Smooth muscle cell (in vitro differentiated cells): ENCODE results near the gene PPP2R3A. TPM values are rescaled to one million over a fixed set of nuclear protein-coding genes. Genes with fewer than 3 reads are reported as not detected.
"Not testable (repeated sequence)": the region's sequence is repeated elsewhere in the genome, so short reads cannot be mapped to it uniquely, and the experiment has no call there.

ENCODE experiments used
- DNase-seq: peaks from one replicate; lab custom pipeline; 2025; ENCODE audit not compliant: unreplicated experiment; lab: John Stamatoyannopoulos, UW
- H2AFZ ChIP-seq: fragments of 200-600 bp; sonication (generic); 2 replicates; pipeline ENCODE4 v1.6.0; 2016; ENCODE audit warnings: antibody characterized with exemption, low read depth, mild to moderate bottlenecking
- H3F3A ChIP-seq: fragments of 200-600 bp; sonication (generic); 2 replicates; pipeline ENCODE4 v1.6.0; 2017; ENCODE audit warnings: antibody characterized with exemption, low read depth
- H3K27ac ChIP-seq: fragments of 200-600 bp; sonication (generic); 2 replicates; pipeline ENCODE4 v1.5.1; 2016; ENCODE audit warnings: low read depth, mild to moderate bottlenecking
- H3K27me3 ChIP-seq: fragments of 200-600 bp; sonication (generic); 2 replicates; pipeline ENCODE4 v1.6.1; 2016; ENCODE audit warnings: low read depth, mild to moderate bottlenecking
- H3K36me3 ChIP-seq: fragments of 200-600 bp; sonication (generic); 2 replicates; pipeline ENCODE4 v1.5.1; 2016; ENCODE audit warnings: low read depth
- H3K4me1 ChIP-seq: fragments of 200-600 bp; sonication (generic); 2 replicates; pipeline ENCODE4 v1.5.1; 2016; ENCODE audit warnings: low read depth
- H3K4me2 ChIP-seq: fragments of 200-600 bp; sonication (generic); 2 replicates; pipeline ENCODE4 v1.6.0; 2016; ENCODE audit warnings: mild to moderate bottlenecking
- H3K4me3 ChIP-seq: fragments of 200-600 bp; sonication (generic); 2 replicates; pipeline ENCODE4 v1.5.1; 2016; ENCODE audit warnings: mild to moderate bottlenecking
- H3K79me2 ChIP-seq: fragments of 200-600 bp; sonication (generic); 2 replicates; pipeline ENCODE4 v1.6.0; 2016; ENCODE audit warnings: low read depth, mild to moderate bottlenecking
- H3K9ac ChIP-seq: fragments of 200-600 bp; sonication (generic); 2 replicates; pipeline ENCODE4 v1.6.0; 2016; ENCODE audit warnings: low read depth
- H3K9me3 ChIP-seq: fragments of 200-600 bp; sonication (generic); replicated peaks from 2 replicates; pipeline ENCODE4 v1.5.1; 2016; ENCODE audit warnings: low read depth
- H4K20me1 ChIP-seq: fragments of 200-600 bp; sonication (generic); 2 replicates; pipeline ENCODE4 v1.6.0; 2016; ENCODE audit warnings: low read depth
- CTCF ChIP-seq: fragments of 200-600 bp; sonication (generic); IDR thresholded peaks from 2 replicates; pipeline ENCODE4 v1.5.1; 2017; ENCODE audit warnings: borderline replicate concordance, mild to moderate bottlenecking, antibody characterized with exemption; ENCODE audit not compliant: insufficient read depth, poor library complexity, severe bottlenecking
- WGBS: methylation state at CpG from one replicate; pipeline ENCODE4 v1.1.7; 2016; ENCODE audit warnings: low lambda C conversion rate; 5-methylcytosine and 5-hydroxymethylcytosine counted together
- polyA plus RNA-seq: library from polyadenylated mRNA; unstranded; fragments of >200 nt; fragmentation: Nextera tagmentation; extraction: Ambion mirVana; gene quantifications from 2 replicates; pipeline ENCODE4 v1.2.1, GENCODE V29; 2016
- total RNA-seq: library from RNA; depleted of rRNA; stranded (reverse); fragments of >200 nt; gene quantifications from 2 replicates; pipeline ENCODE4 v1.2.3, GENCODE V29; 2014

The PPP2R3A gene
- total and polyA plus RNA-seq, 2 experiments from 2014 or later: 8.0 to 24.7 TPM

- TF ChIP-seq CTCF: no peak
- Histone ChIP-seq H3F3A (no peaks in the 10 kb centered on the region), H3K4me1 (no peaks in the 10 kb centered on the region), H3K27me3 (no peaks in the 10 kb centered on the region), H3K36me3 (peaks cover 13% of the 10 kb centered on the region), H4K20me1 (no peaks in the 10 kb centered on the region), H3K27ac (no peak overlapping the region), H3K4me2 (no peak overlapping the region), H3K9me3 (no peaks in the 10 kb centered on the region), H2AFZ (no peak overlapping the region), H3K79me2 (no peaks in the 10 kb centered on the region), H3K4me3 (no peak overlapping the region), H3K9ac (no peak overlapping the region)
- WGBS: 100% methylated on average over 2 of the region's 2 CpGs
- no peak for DNase-seq
These were observed 148.9 kb downstream of the PPP2R3A start for GRCh38 chr3:136114421-136114820.

- WGBS: 97% methylated on average over 1 of the region's 1 CpG
- not testable (repeated sequence) for H3K36me3 ChIP-seq, H3K27ac ChIP-seq, H3K4me3 ChIP-seq, H3K9ac ChIP-seq, H3K4me2 ChIP-seq, H3K4me1 ChIP-seq, H2AFZ ChIP-seq, H3K9me3 ChIP-seq, H3K79me2 ChIP-seq, H3F3A ChIP-seq, H3K27me3 ChIP-seq, DNase-seq, H4K20me1 ChIP-seq
These were observed 153.8 kb downstream of the PPP2R3A start for GRCh38 chr3:136119332-136119731.

- H3K79me2 ChIP-seq, H3F3A ChIP-seq, H3K27ac ChIP-seq, H3K4me1 ChIP-seq, H3K9ac ChIP-seq, H3K9me3 ChIP-seq, H3K4me3 ChIP-seq, H4K20me1 ChIP-seq, H3K36me3 ChIP-seq, H3K27me3 ChIP-seq, H3K4me2 ChIP-seq, DNase-seq, H2AFZ ChIP-seq: not testable (repeated sequence)
- 95% methylated on average over 5 of the region's 5 CpGs for WGBS
These were observed 154.3 kb downstream of the PPP2R3A start for GRCh38 chr3:136119783-136120182.

GRCh38 chr3:136120373-136121348 is 155.1 kb downstream of the PPP2R3A start:
- no peak overlapping the region for H3K4me3 ChIP-seq

More at GRCh38 chr3:136120373-136121348, 155.1 kb downstream of the PPP2R3A start:
- Histone ChIP-seq H3K9me3 (no peaks in the 10 kb centered on the region), H4K20me1 (no peaks in the 10 kb centered on the region), H3F3A (no peaks in the 10 kb centered on the region), H3K4me2 (no peak overlapping the region), H3K36me3 (no peaks in the 10 kb centered on the region), H3K4me1 (no peaks in the 10 kb centered on the region), H3K79me2 (no peaks in the 10 kb centered on the region), H2AFZ (no peak overlapping the region), H3K27me3 (no peaks in the 10 kb centered on the region), H3K9ac (no peak overlapping the region), H3K27ac (no peak overlapping the region)
- DNase-seq: no peak
- 97% methylated on average over 8 of the region's 8 CpGs for WGBS
- TF ChIP-seq CTCF: no peak
